Keratinocyte (primary cell): Measurements from ENCODE around the gene LAMA1. TPM values are rescaled to one million over a fixed set of nuclear protein-coding genes. Genes with fewer than 3 reads are reported as not detected.

Source experiments
- DNase-seq: peaks from one replicate; pipeline ENCODE4 v3.0.0-alpha.2; 2011; ENCODE audit warnings: low read depth, missing footprints, low spot score
- FAIRE-seq: peaks from 2 replicates; lab custom pipeline; 2011; peaks lifted over from hg19 to GRCh38; lab: Jason Lieb, UNC
- H2AFZ ChIP-seq: 2 replicates; pipeline ENCODE4 v1.6.0; 2012; ENCODE audit warnings: low read length, control low read depth, inconsistent platforms; ENCODE audit not compliant: control insufficient read depth
- H3K27ac ChIP-seq: 2 replicates; pipeline ENCODE4 v1.5.1; 2011; ENCODE audit warnings: low read length; ENCODE audit not compliant: control insufficient read depth, insufficient read depth
- H3K27me3 ChIP-seq: 3 replicates; pipeline ENCODE4 v1.6.0; 2011; ENCODE audit warnings: low read length; ENCODE audit not compliant: control insufficient read depth, insufficient read depth; ENCODE audit errors: extremely low read depth
- H3K36me3 ChIP-seq, 2 experiments: 2 replicates in 1 of 2; 3 replicates in 1 of 2; pipeline ENCODE4 v1.5.1; 2011; ENCODE audit warnings: low read length in 2 of 2, mild to moderate bottlenecking in 1 of 2; ENCODE audit not compliant: control insufficient read depth in 2 of 2, insufficient read depth in 2 of 2; ENCODE audit errors: extremely low read depth in 1 of 2
- H3K4me1 ChIP-seq: 3 replicates; pipeline ENCODE4 v1.5.1; 2011; ENCODE audit warnings: low read length; ENCODE audit not compliant: control insufficient read depth, insufficient read depth; ENCODE audit errors: extremely low read depth
- H3K4me2 ChIP-seq: 3 replicates; pipeline ENCODE4 v1.6.0; 2011; ENCODE audit warnings: low read depth, low read length; ENCODE audit not compliant: control insufficient read depth, insufficient read depth; ENCODE audit errors: extremely low read depth
- H3K4me3 ChIP-seq, 3 experiments: fragments of 200-600 bp in 1 of 3; sonication (generic) in 1 of 3; 2 replicates in 2 of 3; 3 replicates in 1 of 3; pipeline ENCODE4 v1.5.1; 2011 to 2016; ENCODE audit warnings: low read length in 3 of 3, mild to moderate bottlenecking in 3 of 3, control low read depth in 2 of 3, inconsistent platforms in 1 of 3, low read depth in 1 of 3, mixed read lengths in 1 of 3, mixed run types in 1 of 3, moderate library complexity in 1 of 3; ENCODE audit not compliant: control insufficient read depth in 2 of 3, insufficient read depth in 2 of 3; ENCODE audit errors: extremely low read depth in 1 of 3
- H3K79me2 ChIP-seq: 2 replicates; pipeline ENCODE4 v1.6.0; 2012; ENCODE audit warnings: low read length; ENCODE audit not compliant: control insufficient read depth, insufficient read depth
- H3K9ac ChIP-seq: 3 replicates; pipeline ENCODE4 v1.6.0; 2011; ENCODE audit warnings: low read length; ENCODE audit not compliant: control insufficient read depth, insufficient read depth; ENCODE audit errors: extremely low read depth
- H3K9me1 ChIP-seq: 3 replicates; pipeline ENCODE4 v1.6.0; 2011; ENCODE audit warnings: low read length; ENCODE audit not compliant: control insufficient read depth, insufficient read depth; ENCODE audit errors: extremely low read depth
- H3K9me3 ChIP-seq: 2 replicates; pipeline ENCODE4 v1.5.1; 2012; ENCODE audit warnings: low read depth, low read length; ENCODE audit not compliant: control insufficient read depth
- H4K20me1 ChIP-seq: 3 replicates; pipeline ENCODE4 v1.6.0; 2011; ENCODE audit warnings: low read length; ENCODE audit not compliant: control insufficient read depth, insufficient read depth; ENCODE audit errors: extremely low read depth
- CTCF ChIP-seq, 3 experiments: IDR thresholded peaks in 1 of 3; conservative IDR thresholded peaks in 1 of 3; optimal IDR thresholded peaks in 1 of 3; 2 replicates in 2 of 3; 3 replicates in 1 of 3; pipeline versions ENCODE3 to v1.5.1; 2011; ENCODE audit warnings: low read length in 3 of 3, mild to moderate bottlenecking in 3 of 3, moderate library complexity in 2 of 3, control low read depth in 1 of 3, inconsistent platforms in 1 of 3; ENCODE audit not compliant: insufficient read depth in 2 of 3; ENCODE audit errors: extremely low read depth in 1 of 3
- EZH2 ChIP-seq: IDR thresholded peaks from one replicate; pipeline ENCODE4 v1.6.1; 2012; ENCODE audit warnings: inconsistent platforms, mild to moderate bottlenecking, low read length, moderate library complexity
- dilution Hi-C: fragments of 300-500 bp; cut with MboI; formaldehyde crosslinking; loops from one replicate; pipeline ENCODE4 v1.7.0; 2020; ENCODE audit warnings: low sequenced_read_pairs; ENCODE audit not compliant: extremely low pct_ligation_motif_present
- polyA plus RNA-seq, 5 experiments: library from polyadenylated mRNA; depleted of rRNA in 3 of 5; stranded (reverse) in 3 of 5; stranded (forward) in 1 of 5; unstranded in 1 of 5; fragments of >200 nt; gene quantifications; 1 replicate in 1 of 5; 2 replicates in 3 of 5; 3 replicates in 1 of 5; pipeline versions ENCODE4 v1.2.1 to v1.2.3, GENCODE V29; 2011 to 2012; ENCODE audit warnings: missing spikeins in 2 of 5, low read depth in 1 of 5, low replicate concordance in 1 of 5

LAMA1 gene
- polyA plus RNA-seq, 1 donor (not counting 4 experiments of a cell fraction or from before 2014, with no cell fraction given): 2.1 TPM

GRCh38 chr18:7141287-7141686, 23.7 kb upstream of the LAMA1 start:
- no peaks in the 10 kb centered on the region for H4K20me1 ChIP-seq
- no peak overlapping the region for H3K9ac ChIP-seq
- H3K27ac ChIP-seq: no peak overlapping the region
- no peak overlapping the region for H2AFZ ChIP-seq
- FAIRE-seq: no peak
- TF ChIP-seq EZH2: no peak
- no peak for TF ChIP-seq CTCF (optimal IDR thresholded peaks at IDR 0.05 in 1 of 3, IDR thresholded peaks at IDR 0.05 in 1 of 3, conservative IDR thresholded peaks at IDR 0.05 in 1 of 3; ENCODE audit: extremely low read depth in 1 of 3, insufficient read depth in 2 of 3, low read length in 3 of 3)
- no peak overlapping the region for H3K4me3 ChIP-seq
- no peaks in the 10 kb centered on the region for H3K9me1 ChIP-seq
- no peaks in the 10 kb centered on the region for H3K36me3 ChIP-seq
- no peaks in the 10 kb centered on the region for H3K79me2 ChIP-seq
- DNase-seq: no peak
- no peaks in the 10 kb centered on the region for H3K4me1 ChIP-seq
- H3K4me2 ChIP-seq: no peak overlapping the region
- no peaks in the 10 kb centered on the region for H3K27me3 ChIP-seq
- no peaks in the 10 kb centered on the region for H3K9me3 ChIP-seq
- dilution Hi-C loops: no loop called here

GRCh38 chr18:7139409-7139808, 21.8 kb upstream of the LAMA1 start:
- Histone ChIP-seq H3K36me3 (no peaks in the 10 kb centered on the region), H3K9me1 (no peaks in the 10 kb centered on the region), H2AFZ (no peak overlapping the region), H3K9ac (no peak overlapping the region), H3K79me2 (no peaks in the 10 kb centered on the region), H3K27ac (no peak overlapping the region), H3K27me3 (no peaks in the 10 kb centered on the region), H3K9me3 (no peaks in the 10 kb centered on the region), H4K20me1 (no peaks in the 10 kb centered on the region), H3K4me1 (no peaks in the 10 kb centered on the region), H3K4me2 (no peak overlapping the region), H3K4me3 (no peak overlapping the region)
- dilution Hi-C loops: no loop called here
- no peak for TF ChIP-seq EZH2
- no peak for TF ChIP-seq CTCF (optimal IDR thresholded peaks at IDR 0.05 in 1 of 3, IDR thresholded peaks at IDR 0.05 in 1 of 3, conservative IDR thresholded peaks at IDR 0.05 in 1 of 3; ENCODE audit: extremely low read depth in 1 of 3, insufficient read depth in 2 of 3, low read length in 3 of 3)
- no peak for DNase-seq
- no peak for FAIRE-seq
